ENCODE results near the gene WNT16. TPM values are rescaled to one million over a fixed set of nuclear protein-coding genes. Genes with fewer than 3 reads are reported as not detected.

Gene WNT16
- total and polyA plus RNA-seq, 2 experiments from 2014 or later: 0.45 to 0.73 TPM

- TF ChIP-seq REST (IDR thresholded peaks at IDR 0.05; ENCODE audit: unreplicated experiment) (no peak), POLR2AphosphoS5 (IDR thresholded peaks at IDR 0.05; ENCODE audit: low read depth) (no peak)
Observed at GRCh38 chr7:121360564-121360963, 31.8 kb downstream of the WNT16 start (continued).

- ATAC-seq: no peak
- peaks cover 19% of the 10 kb centered on the region; the same call in 1 of the 2 replicates for H3K79me2 ChIP-seq (replicated peaks; ENCODE audit: insufficient read depth)
- no peaks in the 10 kb centered on the region; the same call in 1 of the 2 replicates for H3K36me3 ChIP-seq (ENCODE audit: insufficient read depth)
- Mint-ChIP-seq H3K27ac (peak overlapping the region; percentile 27; the same call in 1 of the 2 replicates), H3K27me3 (ENCODE audit: insufficient read depth, low read depth, poor library complexity) (no peaks in the 10 kb centered on the region), H3K9me3 (no peaks in the 10 kb centered on the region), H3K4me1 (peaks cover 15% of the 10 kb centered on the region; the same call in 2 of the 3 replicates), H3K36me3 (ENCODE audit: low read depth) (peaks cover 26% of the 10 kb centered on the region; the same call in 2 of the 3 replicates), H3K4me3 (no peak overlapping the region)
- TF ChIP-seq, protein P1, sequence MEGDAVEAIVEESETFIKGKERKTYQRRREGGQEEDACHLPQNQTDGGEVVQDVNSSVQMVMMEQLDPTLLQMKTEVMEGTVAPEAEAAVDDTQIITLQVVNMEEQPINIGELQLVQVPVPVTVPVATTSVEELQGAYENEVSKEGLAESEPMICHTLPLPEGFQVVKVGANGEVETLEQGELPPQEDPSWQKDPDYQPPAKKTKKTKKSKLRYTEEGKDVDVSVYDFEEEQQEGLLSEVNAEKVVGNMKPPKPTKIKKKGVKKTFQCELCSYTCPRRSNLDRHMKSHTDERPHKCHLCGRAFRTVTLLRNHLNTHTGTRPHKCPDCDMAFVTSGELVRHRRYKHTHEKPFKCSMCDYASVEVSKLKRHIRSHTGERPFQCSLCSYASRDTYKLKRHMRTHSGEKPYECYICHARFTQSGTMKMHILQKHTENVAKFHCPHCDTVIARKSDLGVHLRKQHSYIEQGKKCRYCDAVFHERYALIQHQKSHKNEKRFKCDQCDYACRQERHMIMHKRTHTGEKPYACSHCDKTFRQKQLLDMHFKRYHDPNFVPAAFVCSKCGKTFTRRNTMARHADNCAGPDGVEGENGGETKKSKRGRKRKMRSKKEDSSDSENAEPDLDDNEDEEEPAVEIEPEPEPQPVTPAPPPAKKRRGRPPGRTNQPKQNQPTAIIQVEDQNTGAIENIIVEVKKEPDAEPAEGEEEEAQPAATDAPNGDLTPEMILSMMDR (conservative IDR thresholded peaks at IDR 0.05; ENCODE audit: low read depth in 2 of 2): peak; percentile 56 to 85
- TF ChIP-seq STAT1 (IDR thresholded peaks at IDR 0.05; ENCODE audit: unreplicated experiment) (no peak), POLR2AphosphoS5 (IDR thresholded peaks at IDR 0.05; ENCODE audit: low read depth) (no peak)
- H3K9me2 ChIP-seq (ENCODE audit: insufficient read depth): no peaks in the 10 kb centered on the region
- H3K4me2 ChIP-seq: no peak overlapping the region
- H3K27ac ChIP-seq (ENCODE audit: low read depth): no peak overlapping the region
- no peaks in the 10 kb centered on the region for H3K27me3 ChIP-seq (ENCODE audit: insufficient read depth)
- H3F3A ChIP-seq (replicated peaks; ENCODE audit: low read depth): no peaks in the 10 kb centered on the region
- H4K20me1 ChIP-seq (replicated peaks; ENCODE audit: insufficient read depth): no peaks in the 10 kb centered on the region
- no peak overlapping the region for H2AFZ ChIP-seq
- DNase-seq (ENCODE audit: low spot score): peak; percentile 21
- peaks cover 12% of the 10 kb centered on the region; the same call in 1 of the 2 replicates for H3K4me1 ChIP-seq (ENCODE audit: insufficient read depth)
- H3K4me3 ChIP-seq: no peak overlapping the region
Observed at GRCh38 chr7:121366852-121367431, 38.1 kb downstream of the WNT16 start.

- ATAC-seq (no peak), DNase-seq (ENCODE audit: low spot score) (no peak)
- H3F3A ChIP-seq (replicated peaks; ENCODE audit: low read depth): no peaks in the 10 kb centered on the region
- TF ChIP-seq ZNF331 (CRISPR knock-in tag; IDR thresholded peaks at IDR 0.05; ENCODE audit: low read depth) (no peak), JUNB (IDR thresholded peaks at IDR 0.05; ENCODE audit: unreplicated experiment) (no peak), EZH2phosphoT487 (IDR thresholded peaks at IDR 0.05; ENCODE audit: unreplicated experiment) (no peak), CREB1 (CRISPR knock-in tag; IDR thresholded peaks at IDR 0.05; ENCODE audit: low read depth) (no peak), EZH2 (IDR thresholded peaks at IDR 0.05; ENCODE audit: low read depth, unreplicated experiment) (no peak), ZNF114 (CRISPR knock-in tag; IDR thresholded peaks at IDR 0.05) (no peak), POLR2AphosphoS5 (IDR thresholded peaks at IDR 0.05; ENCODE audit: low read depth) (no peak)
- TF ChIP-seq, protein P1 (conservative IDR thresholded peaks at IDR 0.05; ENCODE audit: low read depth in 2 of 2): no peak
- H3K4me1 ChIP-seq (ENCODE audit: insufficient read depth): peaks cover 11% of the 10 kb centered on the region; the same call in 1 of the 2 replicates
- H3K9me2 ChIP-seq (ENCODE audit: insufficient read depth): no peaks in the 10 kb centered on the region
- Mint-ChIP-seq H3K36me3 (ENCODE audit: low read depth) (peaks cover 12% of the 10 kb centered on the region; the same call in 2 of the 3 replicates), H3K4me3 (no peak overlapping the region), H3K27ac (no peak overlapping the region), H3K9me3 (no peaks in the 10 kb centered on the region), H3K27me3 (ENCODE audit: insufficient read depth, low read depth, poor library complexity) (no peaks in the 10 kb centered on the region), H3K4me1 (peaks cover 13% of the 10 kb centered on the region; the same call in 2 of the 3 replicates)
- H3K79me2 ChIP-seq (replicated peaks; ENCODE audit: insufficient read depth): peaks cover 18% of the 10 kb centered on the region; the same call in 1 of the 2 replicates
- no peaks in the 10 kb centered on the region for H4K20me1 ChIP-seq (replicated peaks; ENCODE audit: insufficient read depth)
- no peak overlapping the region for H3K4me3 ChIP-seq
- H3K27me3 ChIP-seq (ENCODE audit: insufficient read depth): no peaks in the 10 kb centered on the region
- H3K27ac ChIP-seq (ENCODE audit: low read depth): no peak overlapping the region
- H2AFZ ChIP-seq: no peak overlapping the region
- H3K36me3 ChIP-seq (ENCODE audit: insufficient read depth): no peaks in the 10 kb centered on the region; the same call in 1 of the 2 replicates
- H3K4me2 ChIP-seq: no peak overlapping the region
Observed at GRCh38 chr7:121369462-121369861, 40.7 kb downstream of the WNT16 start.
